T1000 (cell line): ENCODE results near the gene E2F2.

Experiments used
- DNase-seq: peaks from one replicate; lab custom pipeline; 2025; ENCODE audit warnings: mixed read lengths; lab: John Stamatoyannopoulos, UW

The E2F2 gene

DNA sequence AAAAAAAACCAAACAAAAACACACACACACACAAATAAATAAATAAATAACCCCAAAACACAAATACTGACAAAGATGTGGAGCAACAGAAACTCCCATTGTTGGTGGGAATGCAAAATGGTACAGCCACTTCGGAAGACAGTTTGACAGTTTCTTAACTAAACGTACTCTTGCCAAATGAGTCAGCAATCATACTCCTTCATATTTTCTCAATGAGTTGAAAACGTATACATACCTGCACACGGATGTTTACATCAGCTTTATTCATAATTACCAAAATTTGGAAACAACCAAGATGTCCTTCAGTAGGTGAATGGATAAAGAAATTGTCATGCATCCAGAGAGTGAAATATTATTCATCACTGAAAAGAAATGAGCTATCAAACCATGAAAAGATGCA is 70.5 kb downstream of the E2F2 start:
- DNase-seq = no peak

DNA sequence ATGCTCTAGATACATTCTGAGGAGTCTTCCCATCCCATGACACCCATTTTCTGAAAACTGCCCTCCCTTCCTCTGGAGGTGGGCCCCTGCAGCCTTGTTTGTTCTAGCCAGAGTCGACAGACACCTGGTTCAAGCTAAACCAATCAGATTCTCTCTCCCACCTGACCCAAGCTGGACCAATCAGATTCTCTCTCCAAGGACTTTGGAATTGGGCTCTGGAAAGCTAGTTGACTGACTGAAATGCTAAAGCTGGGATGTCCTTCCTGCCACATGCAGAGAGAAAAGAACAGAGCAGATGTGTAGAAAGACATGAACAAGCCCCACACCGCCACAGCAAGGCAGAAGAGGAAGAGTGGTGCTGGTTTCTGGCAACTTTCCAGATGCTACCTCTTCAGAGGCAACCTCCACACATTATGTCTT is 71.7 kb downstream of the E2F2 start:
- DNase-seq = no peak
